Stimulated activated CD8-positive, alpha-beta memory T cell treated with anti-CD3 and anti-CD28 coated beads, Interleukin-4, amount 100 ng/mL, for 24 hours (primary cell): ENCODE data around the gene NLGN1.
"Not testable (repeated sequence)": the region's sequence is repeated elsewhere in the genome, so short reads cannot be mapped to it uniquely, and the experiment has no call there.

Experiments used
- DNase-seq: peaks from one replicate; pipeline ENCODE4 v3.0.0-alpha.2; 2020; ENCODE audit warnings: low read depth

The NLGN1 gene

GRCh38 chr3:173430576-173430975 lies 33.0 kb downstream of the NLGN1 start:
- DNase-seq, result no peak

- DNase-seq, result no peak
Observed at GRCh38 chr3:173439004-173439403, 41.5 kb downstream of the NLGN1 start.

GRCh38 chr3:173440514-173440913 lies 43.0 kb downstream of the NLGN1 start:
- DNase-seq, result no peak

GRCh38 chr3:173451561-173451960 lies 54.0 kb downstream of the NLGN1 start:
- DNase-seq, result not testable (repeated sequence)

GRCh38 chr3:173463250-173463649 lies 65.7 kb downstream of the NLGN1 start:
- DNase-seq, result no peak

- no peak for DNase-seq
Observed at GRCh38 chr3:173465112-173465511, 67.6 kb downstream of the NLGN1 start.

- no peak for DNase-seq
Observed at GRCh38 chr3:173465898-173466678, 68.5 kb downstream of the NLGN1 start.

- DNase-seq, result no peak
Observed at GRCh38 chr3:173467501-173467900, 70.0 kb downstream of the NLGN1 start.

GRCh38 chr3:173473237-173473636 lies 75.7 kb downstream of the NLGN1 start:
- DNase-seq, result no peak

GRCh38 chr3:173479301-173479700 lies 81.8 kb downstream of the NLGN1 start:
- DNase-seq, result no peak

- DNase-seq, result no peak
Observed at GRCh38 chr3:173501931-173502489, 104.5 kb downstream of the NLGN1 start.

GRCh38 chr3:173502983-173503568 lies 105.5 kb downstream of the NLGN1 start:
- no peak for DNase-seq

- DNase-seq, result no peak
Observed at GRCh38 chr3:173510565-173510964, 113.0 kb downstream of the NLGN1 start.

GRCh38 chr3:173513123-173513522 lies 115.6 kb downstream of the NLGN1 start:
- DNase-seq, result no peak

GRCh38 chr3:173529062-173529711 lies 131.6 kb downstream of the NLGN1 start:
- DNase-seq, result no peak

- DNase-seq, result no peak
Observed at GRCh38 chr3:173531602-173532001, 134.1 kb downstream of the NLGN1 start.

GRCh38 chr3:173538410-173538809 lies 140.9 kb downstream of the NLGN1 start:
- no peak for DNase-seq

GRCh38 chr3:173545590-173545989 lies 148.0 kb downstream of the NLGN1 start:
- DNase-seq, result not testable (repeated sequence)

- no peak for DNase-seq
Observed at GRCh38 chr3:173547070-173547469, 149.5 kb downstream of the NLGN1 start.

- no peak for DNase-seq
Observed at GRCh38 chr3:173548261-173548660, 150.7 kb downstream of the NLGN1 start.

- DNase-seq, result no peak
Observed at GRCh38 chr3:173552526-173552925, 155.0 kb downstream of the NLGN1 start.

- no peak for DNase-seq
Observed at GRCh38 chr3:173553635-173554280, 156.2 kb downstream of the NLGN1 start.
